K562 (cell line): ENCODE results near the gene MTG2. TPM values are rescaled to one million over a fixed set of nuclear protein-coding genes. Genes with fewer than 3 reads are reported as not detected.

Source experiments
- ATAC-seq: fragments of 200-7000 bp; cut with Tn5 transposase; 3 replicates; pipeline ENCODE4 v1.9.1; 2020; ENCODE audit warnings: moderate library complexity
- BruUV-seq: library from RNA; stranded (reverse); fragments of 400-500 nt; replicated peaks from 2 replicates; lab custom pipeline; 2021; lab: Mats Ljungman, UMichigan
- CTCF ChIA-PET: fragments of 300-600 bp; formaldehyde crosslinking; extraction: SDS; loops from one replicate; lab custom pipeline; 2021; ENCODE audit warnings: low intra/inter-chr PET ratio; lab: Yijun Ruan, JAX
- POLR2A ChIA-PET: fragments of 300-600, 350-650 bp; sonication (Branson Sonifier 250); formaldehyde crosslinking; extraction: SDS; loops from one replicate; lab custom pipeline; 2021; ENCODE audit warnings: antibody characterized with exemption, inconsistent platforms; lab: Yijun Ruan, JAX
- DNase-seq, 4 experiments: peaks; one replicate each; pipeline versions ENCODE4 v3.0.0 to v3.0.0-alpha.2; 2011 to 2018; ENCODE audit warnings: low spot score in 3 of 4, mixed read lengths in 3 of 4; ENCODE audit errors: extremely low read depth in 1 of 4
- FAIRE-seq: peaks from 2 replicates; lab custom pipeline; 2011; peaks lifted over from hg19 to GRCh38; lab: Jason Lieb, UNC
- H2AFZ ChIP-seq: 2 replicates; pipeline ENCODE4 v1.6.0; 2011; ENCODE audit warnings: low read depth, low read length, control low read depth, inconsistent platforms
- H3K27ac ChIP-seq: fragments of 200-600 bp; 3 replicates; pipeline ENCODE4 v1.8.0; 2011; ENCODE audit warnings: low read depth, mild to moderate bottlenecking, control low read depth, inconsistent platforms, low read length, moderate library complexity, mixed read lengths; ENCODE audit errors: extremely low read depth
- H3K27me3 ChIP-seq, 2 experiments: fragments of 300-600 bp in 1 of 2; 2 replicates in 1 of 2; 3 replicates in 1 of 2; pipeline versions ENCODE4 v1.6.0 to v1.8.0; 2011; ENCODE audit warnings: inconsistent platforms in 2 of 2, low read length in 2 of 2, mild to moderate bottlenecking in 1 of 2, mixed read lengths in 1 of 2, moderate library complexity in 1 of 2; ENCODE audit not compliant: control insufficient read depth in 2 of 2, insufficient read depth in 2 of 2
- H3K36me3 ChIP-seq: fragments of 300-600 bp; 3 replicates; pipeline ENCODE4 v1.8.0; 2011; ENCODE audit warnings: mild to moderate bottlenecking, low read length, inconsistent platforms; ENCODE audit not compliant: control insufficient read depth, insufficient read depth
- H3K4me1 ChIP-seq, 2 experiments: fragments of 200-600 bp in 1 of 2; replicated peaks in 1 of 2; 2 replicates in 1 of 2; 3 replicates in 1 of 2; pipeline versions ENCODE4 v1.5.1 to v1.8.0; 2011; ENCODE audit warnings: inconsistent platforms in 2 of 2, low read length in 2 of 2, mild to moderate bottlenecking in 1 of 2, mixed read lengths in 1 of 2, moderate library complexity in 1 of 2; ENCODE audit not compliant: control insufficient read depth in 2 of 2, insufficient read depth in 2 of 2
- H3K4me2 ChIP-seq: 2 replicates; pipeline ENCODE4 v1.6.1; 2011; ENCODE audit warnings: low read length, control low read depth, inconsistent platforms, mixed read lengths; ENCODE audit not compliant: insufficient read depth
- H3K4me3 ChIP-seq: fragments of 200-600 bp; sonication (generic), shearing (Covaris generic); 2 replicates; pipeline ENCODE4 v1.5.1; 2016; ENCODE audit warnings: control low read depth, inconsistent platforms
- H3K79me2 ChIP-seq: fragments of 200-600 bp; 3 replicates; pipeline ENCODE4 v1.8.0; 2011; ENCODE audit warnings: low read length, inconsistent platforms; ENCODE audit not compliant: control insufficient read depth, insufficient read depth
- H3K9ac ChIP-seq, 2 experiments: 2 replicates each; pipeline versions ENCODE4 v1.6.0 to v1.6.1; 2011; ENCODE audit warnings: low read depth in 2 of 2, low read length in 2 of 2, control low read depth in 1 of 2, inconsistent platforms in 1 of 2, mild to moderate bottlenecking in 1 of 2, mixed read lengths in 1 of 2; ENCODE audit not compliant: insufficient read depth in 1 of 2
- H3K9me1 ChIP-seq: one replicate; pipeline ENCODE4 v1.6.0; 2011; ENCODE audit warnings: inconsistent platforms, mild to moderate bottlenecking, low read length, moderate library complexity; ENCODE audit not compliant: control insufficient read depth, insufficient read depth
- H3K9me3 ChIP-seq: replicated peaks from 2 replicates; pipeline ENCODE4 v1.5.1; 2011; ENCODE audit warnings: low read depth, low read length, inconsistent platforms; ENCODE audit not compliant: control insufficient read depth, insufficient read depth
- H4K20me1 ChIP-seq: replicated peaks from 2 replicates; pipeline ENCODE4 v1.6.1; 2011; ENCODE audit warnings: low read length, inconsistent platforms, mixed read lengths; ENCODE audit not compliant: control insufficient read depth, insufficient read depth
- ILF3 ChIP-seq: fragments of 450-650 bp; IDR thresholded peaks from 2 replicates; pipeline ENCODE4 v1.6.1; 2018; ENCODE audit warnings: antibody characterized with exemption, mild to moderate bottlenecking, moderate library complexity, borderline replicate concordance
- NCOA2 ChIP-seq, 2 experiments: fragments of 450-650 bp; IDR thresholded peaks; 2 replicates each; pipeline ENCODE4 v1.6.1; 2018; ENCODE audit warnings: mild to moderate bottlenecking in 2 of 2, moderate library complexity in 1 of 2; ENCODE audit not compliant: partially characterized antibody in 2 of 2
- PHTF2 ChIP-seq: fragments of 250-450 bp; sonication (Bioruptor Pico); IDR thresholded peaks from 2 replicates; pipeline ENCODE4 v1.5.0; 2021; ENCODE audit warnings: mild to moderate bottlenecking
- TEAD4 ChIP-seq, 2 experiments: sonication (generic) in 1 of 2; formaldehyde crosslinking in 1 of 2; IDR thresholded peaks; 2 replicates each; pipeline versions ENCODE4 v1.6.1 to v1.8.0; 2012 to 2022; ENCODE audit warnings: borderline replicate concordance in 1 of 2, inconsistent platforms in 1 of 2, low read length in 1 of 2, mild to moderate bottlenecking in 1 of 2, missing genetic modification reagents in 1 of 2
- ZBTB17 ChIP-seq: fragments of 450-650 bp; formaldehyde crosslinking; IDR thresholded peaks from 2 replicates; pipeline ENCODE4 v1.4.0; 2020; ENCODE audit warnings: mild to moderate bottlenecking
- ZFPM2 ChIP-seq: fragments of 250-450 bp; sonication (Bioruptor Pico); IDR thresholded peaks from 2 replicates; pipeline ENCODE4 v1.5.1; 2022; ENCODE audit warnings: mild to moderate bottlenecking
- WGBS: fragments of 100-300 bp; shearing (Covaris generic); methylation state at CpG from one replicate; pipeline ENCODE4 v1.1.6; 2016; ENCODE audit warnings: low coverage, mixed read lengths; ENCODE audit not compliant: insufficient coverage; ENCODE audit errors: missing lambda C conversion rate; 5-methylcytosine and 5-hydroxymethylcytosine counted together
- in situ Hi-C: fragments of 300-500 bp; cut with MboI; formaldehyde crosslinking; loops from 4 replicates; pipeline ENCODE4 v1.15.0; 2018; ENCODE audit warnings: inconsistent platforms, mixed read lengths
- intact Hi-C: fragments of 100-400 bp; cut with micrococcal nuclease; formaldehyde crosslinking; loops from 2 replicates; pipeline ENCODE4 v1.14.2; 2022
- polyA plus RNA-seq, 8 experiments: library from polyadenylated mRNA; depleted of rRNA in 4 of 8; stranded (reverse) in 5 of 8; unstranded in 3 of 8; fragments of >200 nt; fragmentation: Nextera tagmentation in 2 of 8; fragmentation: Illumina TruSeq in 1 of 8; extraction: Ambion mirVana in 2 of 8; extraction: Trizol in 1 of 8; gene quantifications; 2 replicates each; pipeline versions ENCODE4 v1.2.1 to v1.2.3, GENCODE V29; 2011 to 2014; ENCODE audit warnings: inconsistent platforms in 1 of 8, missing spikeins in 1 of 8
- total RNA-seq, 7 experiments: library from RNA; depleted of rRNA in 6 of 7; stranded (reverse); fragments of >200 nt in 6 of 7; fragmentation: Illumina TruSeq in 2 of 7; extraction: Trizol in 2 of 7; gene quantifications; 2 replicates each; pipeline versions ENCODE4 v1.2.1 to v1.2.3, GENCODE V29; 2011 to 2021; ENCODE audit warnings: low replicate concordance in 1 of 7
- TF ChIP-seq, protein P1 (sequence below): fragments of 250-450 bp; sonication (Bioruptor Pico); IDR thresholded peaks from 2 replicates; pipeline ENCODE4 v1.8.0; 2022; ENCODE audit warnings: inconsistent platforms

The MTG2 gene
- total and polyA plus RNA-seq, 9 of the 15 experiments (the other 6 are each of a cell fraction or from before 2014, with no cell fraction given), result 8.7 to 67.5 (median 44.5) TPM

DNA sequence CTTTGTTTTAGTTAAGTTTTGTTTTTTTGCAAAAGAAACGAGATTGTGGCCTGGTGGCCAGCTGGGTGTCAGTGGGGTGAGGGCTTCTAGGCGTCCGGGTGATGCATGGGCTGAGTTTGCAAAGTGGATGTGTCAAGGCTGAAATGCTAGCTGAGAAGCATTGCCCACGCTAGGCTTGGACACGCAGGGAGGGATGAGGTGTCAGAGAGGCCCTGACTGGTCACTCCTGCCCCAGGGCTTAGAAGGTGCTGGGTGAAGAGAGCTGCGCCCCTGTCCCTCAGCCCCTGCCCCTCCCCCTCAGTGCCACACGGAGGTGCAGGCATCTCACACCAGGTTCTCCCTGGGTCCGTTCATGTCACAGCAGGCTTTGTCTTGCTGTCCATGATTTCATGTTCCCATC is 63.6 kb downstream of the MTG2 start:
- Histone ChIP-seq H3K27me3 (no peaks in the 10 kb centered on the region), H3K9ac (0 out of 4 replicates have a peak overlapping the region, but pooled peaks of 1 of the 2 experiments have one; percentile 39), H3K9me3 (no peaks in the 10 kb centered on the region), H3K36me3 (peaks cover 10% of the 10 kb centered on the region; the same call in 2 of the 3 replicates), H3K4me3 (no peak overlapping the region), H3K4me2 (no peak overlapping the region), H4K20me1 (peaks cover 59% of the 10 kb centered on the region), H3K4me1 (peaks cover 0 to 32% of the 10 kb centered on the region in 2 experiments; a peak in 2 of 5 replicates), H3K9me1 (peaks cover 6% of the 10 kb centered on the region), H3K27ac (no peak overlapping the region), H3K79me2 (peaks cover 34% of the 10 kb centered on the region), H2AFZ (no peak overlapping the region)
- intact Hi-C loops, result no loop called here
- ChIA-PET POLR2A (interaction anchor here (0.6 to 1.6 kb wide), 5 partner anchors 9 to 233 kb away, joined by 3 to 4 read pairs (median 4); no protein-coding TSS in a partner anchor), CTCF (no interaction called here)
- ATAC-seq (no peak), DNase-seq (no peak), FAIRE-seq (no peak)
- TF ChIP-seq NCOA2 (IDR thresholded peaks at IDR 0.05; ENCODE audit: partially characterized antibody in 2 of 2) (no peak), TEAD4 (IDR thresholded peaks at IDR 0.05; ENCODE audit: low read length) (no peak), TEAD4 (CRISPR knock-in tag; IDR thresholded peaks at IDR 0.05; ENCODE audit: borderline replicate concordance) (no peak), PHTF2 (CRISPR knock-in tag) (no peak), ZFPM2 (CRISPR knock-in tag) (no peak), ILF3 (no peak), ZBTB17 (CRISPR knock-in tag) (no peak)
- TF ChIP-seq, protein P1, sequence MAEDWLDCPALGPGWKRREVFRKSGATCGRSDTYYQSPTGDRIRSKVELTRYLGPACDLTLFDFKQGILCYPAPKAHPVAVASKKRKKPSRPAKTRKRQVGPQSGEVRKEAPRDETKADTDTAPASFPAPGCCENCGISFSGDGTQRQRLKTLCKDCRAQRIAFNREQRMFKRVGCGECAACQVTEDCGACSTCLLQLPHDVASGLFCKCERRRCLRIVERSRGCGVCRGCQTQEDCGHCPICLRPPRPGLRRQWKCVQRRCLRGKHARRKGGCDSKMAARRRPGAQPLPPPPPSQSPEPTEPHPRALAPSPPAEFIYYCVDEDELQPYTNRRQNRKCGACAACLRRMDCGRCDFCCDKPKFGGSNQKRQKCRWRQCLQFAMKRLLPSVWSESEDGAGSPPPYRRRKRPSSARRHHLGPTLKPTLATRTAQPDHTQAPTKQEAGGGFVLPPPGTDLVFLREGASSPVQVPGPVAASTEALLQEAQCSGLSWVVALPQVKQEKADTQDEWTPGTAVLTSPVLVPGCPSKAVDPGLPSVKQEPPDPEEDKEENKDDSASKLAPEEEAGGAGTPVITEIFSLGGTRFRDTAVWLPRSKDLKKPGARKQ (CRISPR knock-in tag), result no peak
- BruUV-seq, result no TSS peak
- in situ Hi-C loops, result no loop called here
- WGBS, result 30% methylated on average over 7 of the region's 8 CpGs
